ENCODE measurements around the gene CFI.

DNA sequence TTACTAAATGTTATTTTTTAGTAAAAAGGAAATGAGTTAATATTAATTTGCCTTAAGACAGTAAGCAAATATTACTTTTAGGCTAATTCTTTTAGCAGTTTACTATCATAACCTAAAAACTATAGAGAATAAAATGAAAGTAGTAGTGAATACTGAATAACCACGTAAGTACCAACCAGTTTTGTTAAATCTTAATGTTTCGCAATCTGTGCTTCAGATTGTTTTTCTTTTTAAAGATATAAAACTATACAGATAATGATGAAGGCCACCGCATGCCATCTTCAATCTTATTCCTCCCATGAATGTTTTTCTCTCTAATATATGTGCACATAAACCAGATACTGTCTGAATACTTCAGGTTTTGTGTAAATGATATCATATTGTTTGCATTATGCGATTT is 32.0 kb upstream of the CFI start:
- TF ChIP-seq CTCF (IDR thresholded peaks at IDR 0.05) (no peak), EZH2 (IDR thresholded peaks at IDR 0.05; ENCODE audit: borderline replicate concordance, insufficient read depth, low read depth, low read length, poor library complexity, severe bottlenecking) (no peak)
